ENCODE data around the gene TNRC6A.
"Not testable (repeated sequence)": the region's sequence is repeated elsewhere in the genome, so short reads cannot be mapped to it uniquely, and the experiment has no call there.

The TNRC6A gene

DNA sequence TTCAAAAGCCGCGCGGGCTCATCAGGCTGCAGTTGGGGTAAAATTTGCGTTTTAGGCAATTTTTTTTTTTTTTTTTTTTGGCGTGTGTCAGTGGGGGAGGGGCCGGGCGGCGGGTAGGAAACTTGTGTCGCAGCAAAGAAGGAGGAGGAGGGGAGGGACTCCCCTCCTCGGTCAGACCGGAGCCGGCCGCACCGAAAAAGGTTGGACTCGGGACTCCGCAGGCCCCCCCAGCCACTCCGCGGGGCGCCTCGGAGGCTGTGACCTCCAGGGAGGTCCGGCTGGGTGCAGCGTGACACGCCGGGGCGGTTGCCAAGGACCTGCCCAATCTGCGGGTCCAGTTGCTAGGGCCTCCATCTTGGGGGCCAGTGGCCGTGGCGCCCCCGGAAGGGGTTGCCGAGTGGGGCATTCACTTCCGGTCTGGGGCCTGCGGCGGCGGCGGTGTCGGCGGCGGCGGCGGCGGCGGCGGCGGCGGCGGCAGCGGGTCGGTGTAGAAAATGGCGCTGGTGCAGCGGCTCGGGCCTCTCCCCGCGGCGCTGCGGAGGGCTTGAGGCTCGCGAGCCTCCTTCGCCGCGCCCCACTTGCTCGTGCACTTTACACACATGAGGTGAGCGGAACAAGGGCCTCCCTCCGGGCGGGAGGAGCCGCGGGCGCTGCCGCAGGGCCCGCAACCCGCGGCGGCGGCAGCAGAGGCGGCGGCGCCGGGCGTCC is at the start of gene TNRC6A:
Gene TNRC6A (plus strand): TSS at position 409 of the 708 bp plus-strand sequence. CDS start 191 bp downstream, at position 600.
- peak; percentile 88 for DNase-seq

DNA sequence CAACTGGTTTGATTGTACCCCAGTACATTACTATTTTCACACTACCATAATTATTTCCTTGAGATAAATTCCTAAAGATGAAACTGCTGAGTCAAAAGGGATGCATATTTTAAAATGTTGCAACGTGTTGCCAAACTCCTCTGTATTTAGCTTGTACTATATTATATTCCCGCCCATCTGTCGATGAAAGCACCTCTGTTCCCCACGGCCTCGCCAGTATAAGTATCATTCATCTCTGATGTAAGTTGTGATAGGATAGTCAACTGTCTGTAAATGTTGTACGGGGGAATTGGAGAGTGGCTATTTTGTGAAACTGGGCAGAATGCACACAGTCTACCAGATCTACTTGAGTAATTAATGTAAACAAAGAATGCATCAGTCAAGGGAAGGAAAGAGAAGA is 47.7 kb upstream of the TNRC6A start:
- DNase-seq: no peak

DNA sequence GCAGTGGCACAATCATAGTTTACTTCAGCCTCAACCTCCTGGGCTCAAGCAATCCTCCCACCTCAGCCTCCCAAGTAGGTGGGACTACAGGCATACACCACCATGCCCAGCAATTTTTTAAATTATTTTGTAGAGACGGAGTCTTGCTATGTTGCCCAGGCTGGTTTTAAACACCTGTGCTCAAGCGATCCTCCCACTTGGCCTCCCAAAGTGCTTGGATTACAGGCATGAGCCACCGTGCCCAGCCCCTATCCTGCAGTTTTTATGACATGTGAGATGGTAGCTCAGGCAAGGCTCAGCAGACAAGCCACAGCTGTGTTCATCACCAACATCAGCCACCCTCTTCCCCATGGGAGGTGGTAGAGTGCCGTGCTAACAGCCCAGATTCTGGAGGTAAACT is 46.2 kb upstream of the TNRC6A start:
- DNase-seq: no peak

DNA sequence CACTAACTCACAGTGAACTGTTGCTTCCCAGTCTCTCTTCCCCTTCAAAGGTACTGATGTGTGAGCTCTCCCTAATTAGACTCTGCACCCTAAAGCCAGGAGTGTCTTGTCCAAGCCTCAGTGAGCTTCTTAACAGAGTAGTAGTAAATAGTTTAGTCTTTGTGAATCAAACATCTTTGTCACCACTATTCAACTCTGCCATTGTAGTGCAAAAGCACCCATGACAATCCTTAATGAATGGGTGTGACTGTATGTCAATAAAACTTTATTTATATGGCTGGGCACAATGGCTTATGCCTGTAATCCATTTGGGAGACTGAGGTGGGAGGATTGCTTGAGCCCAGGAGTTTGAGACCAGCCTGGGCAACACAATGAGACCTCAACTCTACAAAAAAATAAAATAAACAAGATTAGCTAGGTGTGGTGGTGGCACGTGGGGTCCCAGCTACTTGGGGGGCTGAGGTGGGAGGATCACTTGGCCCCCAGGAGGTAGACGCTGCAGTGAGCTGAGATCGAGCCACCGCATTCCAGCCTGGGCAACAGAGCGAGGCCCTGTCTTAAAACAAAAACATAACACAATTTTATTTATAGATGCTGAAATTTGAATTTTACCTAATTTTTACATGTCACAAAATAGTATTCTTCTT is 45.5 kb upstream of the TNRC6A start:
- no peak for DNase-seq

DNA sequence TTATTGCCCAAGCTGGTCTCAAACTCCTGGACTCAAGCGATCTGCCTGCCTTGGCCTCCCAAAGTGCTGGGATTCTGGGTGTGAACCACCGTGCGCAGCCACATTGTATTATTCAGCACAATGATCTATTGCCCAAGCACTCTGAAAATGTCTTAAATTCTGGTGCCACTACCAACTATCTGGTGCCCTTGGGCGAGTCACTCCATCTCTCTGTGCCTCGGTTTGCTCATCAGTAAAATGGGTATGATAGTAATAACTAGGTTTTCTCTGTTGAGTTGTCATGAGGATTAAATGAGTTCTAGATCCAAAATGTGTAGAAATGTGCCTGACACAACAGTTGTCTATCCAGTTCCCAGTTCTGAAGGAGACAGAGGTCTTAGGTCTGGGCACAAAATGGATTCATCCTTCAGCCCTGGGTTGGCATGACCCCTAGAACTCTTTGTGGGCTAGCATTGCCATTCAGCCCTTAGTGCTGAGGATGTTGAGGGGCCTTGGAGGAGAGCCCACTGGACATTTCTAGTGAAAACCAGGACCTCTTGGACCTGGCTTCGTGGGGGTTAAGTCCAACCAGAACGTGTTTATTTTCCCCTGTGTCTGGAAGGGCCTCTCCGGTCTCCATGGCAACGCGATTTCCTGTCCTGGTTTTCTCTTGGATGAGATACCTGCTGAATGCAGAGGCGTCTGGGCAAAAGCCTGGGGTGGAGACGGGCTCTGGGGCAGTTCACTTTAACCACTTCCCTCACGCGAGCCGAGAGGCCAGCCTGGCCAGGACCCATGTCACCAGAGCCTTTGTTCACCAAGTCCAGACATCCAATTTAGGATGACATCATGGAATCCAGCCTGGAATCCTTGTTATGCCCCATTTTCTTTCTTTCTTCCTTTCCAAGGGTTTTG is 43.7 kb upstream of the TNRC6A start:
- DNase-seq: no peak

DNA sequence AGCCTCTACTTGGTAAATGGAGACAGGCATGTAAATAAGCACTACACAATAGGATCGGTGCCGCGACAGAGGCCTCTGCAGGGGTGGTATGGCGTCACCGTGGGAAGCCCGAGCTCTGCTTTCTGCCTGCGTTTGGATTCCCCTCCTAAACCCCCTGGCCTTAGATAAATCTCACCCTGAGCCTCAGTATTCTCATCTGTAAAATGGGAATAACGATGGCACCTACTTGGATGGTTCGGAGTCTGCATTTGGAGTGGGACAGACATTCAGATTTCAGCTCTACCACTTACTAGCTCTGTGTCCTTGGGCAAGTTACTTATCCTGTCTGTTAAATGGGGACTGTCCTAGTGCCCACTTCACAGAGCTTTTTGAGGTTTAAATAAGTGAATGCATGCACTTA is 42.8 kb upstream of the TNRC6A start:
- DNase-seq: no peak

DNA sequence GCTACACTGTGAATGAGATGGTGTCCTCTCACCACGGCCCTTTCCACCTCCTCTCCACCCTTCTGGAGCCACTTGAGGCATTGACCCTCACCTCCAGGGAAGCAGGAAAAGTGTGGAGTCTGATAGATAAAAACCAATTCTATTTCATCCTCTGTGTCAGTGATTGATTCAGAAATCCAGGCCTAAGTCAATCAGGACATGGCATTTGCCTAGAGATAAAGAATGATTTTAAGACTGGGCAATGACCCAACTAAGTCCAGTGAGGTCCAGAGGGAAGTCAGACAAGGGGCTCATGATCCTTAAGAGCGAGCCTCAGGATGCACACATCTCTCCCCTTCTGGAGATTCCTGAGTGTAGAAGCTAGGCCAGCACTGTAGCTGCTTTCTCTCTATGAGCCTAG is 41.1 kb upstream of the TNRC6A start:
- no peak for DNase-seq

DNA sequence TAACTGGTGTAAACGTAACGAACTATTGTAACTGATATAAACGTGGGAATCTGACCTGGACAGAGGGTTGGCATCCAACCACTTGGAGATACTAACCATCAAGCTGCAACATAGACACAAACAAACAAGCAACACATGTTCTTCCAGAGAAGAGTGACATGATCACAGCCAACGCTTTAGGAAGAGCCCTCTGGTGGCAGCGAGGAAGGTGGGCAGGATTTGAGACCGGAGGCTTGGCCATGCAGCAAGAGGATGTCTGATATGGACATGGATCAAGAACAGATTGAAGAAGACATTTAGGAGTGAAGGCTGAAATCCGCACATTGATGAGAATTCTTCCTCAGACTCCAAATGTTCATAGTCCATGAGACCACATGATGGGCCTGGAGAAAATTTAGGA is 40.3 kb upstream of the TNRC6A start:
- DNase-seq: no peak

DNA sequence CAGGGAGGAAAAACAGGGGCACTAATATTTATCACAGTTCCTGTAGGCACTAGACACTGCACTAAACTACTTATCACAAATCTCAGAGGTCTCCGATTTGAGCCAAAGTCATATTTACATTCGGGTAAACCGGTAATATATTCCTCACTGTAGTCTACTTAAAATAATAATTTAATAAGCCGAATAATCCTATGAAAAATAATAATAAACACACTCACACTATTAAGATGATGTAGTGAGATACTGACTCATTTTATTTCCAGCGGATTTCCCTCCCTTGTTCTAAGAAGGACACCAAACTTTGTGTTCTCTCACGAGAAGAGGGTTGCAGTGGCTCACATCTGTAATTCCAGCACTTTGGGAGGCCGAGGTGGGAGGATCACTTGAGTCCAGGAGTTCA is 36.6 kb upstream of the TNRC6A start:
- no peak for DNase-seq

DNA sequence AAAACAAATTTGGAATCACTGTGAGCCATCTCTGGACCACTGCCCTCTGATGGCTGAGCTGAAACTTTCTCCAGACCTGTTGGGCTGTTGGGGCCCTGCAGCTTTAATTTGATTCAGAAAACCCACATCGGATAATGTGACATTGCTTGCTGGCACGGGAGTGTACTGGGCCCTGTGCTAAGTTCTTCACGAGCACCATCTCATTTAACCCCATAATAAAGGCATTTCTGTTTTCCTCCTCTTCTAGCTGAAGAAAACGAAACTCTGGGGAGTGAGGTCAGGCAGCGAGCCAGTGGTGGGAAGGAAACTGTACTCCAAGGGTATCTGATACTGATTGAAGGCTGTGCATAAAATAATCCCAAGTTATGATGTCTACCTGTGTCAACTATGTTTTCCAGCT is 34.5 kb upstream of the TNRC6A start:
- DNase-seq: no peak

DNA sequence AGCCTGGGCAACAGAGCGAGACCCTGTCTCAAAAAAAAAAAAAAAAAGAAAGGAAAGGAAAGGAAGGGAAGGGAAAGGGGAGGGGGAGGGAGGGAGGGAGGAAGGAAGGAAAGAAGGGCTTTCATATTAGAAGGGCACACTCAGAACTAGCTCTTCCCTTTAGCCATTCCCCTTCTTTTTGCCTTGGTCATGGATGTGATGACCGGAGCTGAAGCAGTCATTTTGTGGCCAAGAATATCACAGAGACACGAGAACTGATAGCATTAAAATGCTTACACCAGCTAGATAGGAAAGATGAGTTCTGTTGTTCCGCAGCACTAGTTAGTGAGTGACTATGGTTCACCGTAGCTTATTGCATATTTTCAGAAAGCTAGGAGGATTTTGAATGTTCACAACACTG is 32.8 kb upstream of the TNRC6A start:
- no peak for DNase-seq

DNA sequence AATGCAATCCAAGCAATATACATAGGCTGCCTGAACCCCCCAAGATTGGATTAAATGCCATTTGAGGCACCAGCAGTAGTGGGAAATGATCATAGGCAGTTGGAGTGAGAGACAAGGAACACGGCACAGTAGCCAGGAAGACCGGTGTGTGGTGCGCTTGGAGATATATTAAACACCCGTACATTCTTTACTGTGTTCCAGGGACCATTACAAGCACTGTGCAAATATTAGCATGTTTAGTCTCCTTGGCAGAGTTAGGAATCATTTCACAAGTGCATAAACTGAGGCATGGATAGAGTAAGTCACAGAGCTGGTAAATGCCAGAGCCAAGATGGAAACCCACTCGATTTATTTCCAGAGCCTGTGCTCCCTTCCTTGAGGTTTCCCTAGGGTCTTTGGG is 31.1 kb upstream of the TNRC6A start:
- DNase-seq: no peak

DNA sequence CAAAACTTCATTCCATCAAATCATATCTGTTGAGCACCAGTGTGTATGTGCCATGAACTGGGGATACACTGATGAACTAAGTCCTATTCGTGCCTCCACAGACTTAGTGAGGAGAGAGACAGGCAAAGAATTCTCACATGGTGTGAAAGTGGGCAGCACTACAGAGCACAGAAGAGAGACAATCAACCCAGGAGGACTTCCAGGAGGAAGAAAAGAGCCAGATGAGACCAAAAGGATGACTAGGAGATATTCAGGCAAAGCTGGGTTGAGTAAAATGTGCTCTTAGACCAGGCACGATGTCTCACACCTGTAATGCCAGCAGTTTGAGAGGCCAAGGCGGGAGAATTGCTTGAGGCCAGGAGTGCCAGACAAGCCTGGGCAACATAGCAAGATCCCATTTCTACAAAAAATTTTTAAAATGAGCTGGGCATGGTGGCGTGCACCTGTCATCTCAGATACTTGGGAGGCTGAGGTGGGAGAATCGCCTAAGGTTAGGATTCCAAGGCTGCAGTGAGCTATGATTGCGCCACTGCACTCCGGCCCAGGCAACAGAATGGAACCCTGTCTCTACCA is 30.2 kb upstream of the TNRC6A start:
- no peak for DNase-seq

DNA sequence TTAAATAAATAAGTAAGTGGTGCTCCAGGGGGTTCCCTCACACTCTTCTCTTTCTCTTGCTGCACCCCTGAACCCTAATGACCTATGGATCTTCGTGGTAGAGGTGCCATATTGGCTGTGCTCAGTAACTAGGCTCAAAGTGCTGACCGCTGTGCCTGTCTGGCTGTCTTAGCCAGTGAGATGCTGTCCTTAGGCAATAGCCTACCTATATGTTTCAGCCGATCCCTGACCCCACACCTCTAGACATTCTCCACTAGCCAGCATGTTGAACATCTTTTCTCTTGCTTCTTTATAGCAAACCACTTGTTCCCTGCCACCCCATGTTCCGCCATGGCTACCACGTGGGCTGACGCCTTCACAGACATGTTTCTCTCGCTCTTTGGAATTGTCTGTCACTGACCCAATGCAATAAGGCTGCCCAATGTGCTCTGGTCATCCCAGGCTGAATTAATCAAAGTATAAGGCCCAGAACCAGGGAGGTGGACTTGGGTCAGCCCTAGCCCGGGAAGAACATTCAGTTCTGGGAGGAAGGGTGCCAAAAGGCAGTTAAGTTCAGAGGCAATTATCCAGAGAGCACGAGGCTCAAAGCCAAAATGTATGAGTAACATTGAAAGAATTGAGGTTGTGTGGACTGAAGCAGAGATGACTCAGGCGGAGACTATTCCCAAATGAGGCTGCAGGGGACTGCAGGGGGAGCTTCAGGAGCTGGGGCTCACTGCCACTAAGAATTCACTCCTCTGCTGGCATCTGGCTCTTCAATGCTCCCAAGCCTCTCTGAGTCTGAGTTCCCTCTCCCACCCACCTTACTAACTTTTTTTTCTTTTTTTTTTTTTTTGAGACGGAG is 28.7 kb upstream of the TNRC6A start:
- DNase-seq: no peak

DNA sequence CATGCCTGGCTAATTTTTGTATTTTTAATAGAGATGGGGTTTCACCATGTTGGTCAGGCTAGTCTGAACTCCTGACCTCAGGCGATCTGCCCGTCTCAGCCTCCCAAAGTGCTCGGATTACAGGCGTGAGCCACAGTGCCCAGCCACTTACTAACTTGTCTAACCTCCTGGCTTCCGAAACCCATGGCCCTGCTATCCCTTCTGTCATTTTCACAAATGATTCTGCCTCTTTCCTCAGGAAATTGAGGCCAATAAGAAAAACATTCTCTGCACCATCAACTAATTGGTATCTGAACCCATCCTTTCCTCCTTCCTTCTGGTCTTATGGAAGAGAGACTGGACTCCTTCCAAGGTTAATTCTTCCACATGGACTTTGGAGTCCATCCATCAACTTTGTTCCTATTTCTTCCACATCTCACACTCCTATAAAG is 27.9 kb upstream of the TNRC6A start:
- no peak for DNase-seq

DNA sequence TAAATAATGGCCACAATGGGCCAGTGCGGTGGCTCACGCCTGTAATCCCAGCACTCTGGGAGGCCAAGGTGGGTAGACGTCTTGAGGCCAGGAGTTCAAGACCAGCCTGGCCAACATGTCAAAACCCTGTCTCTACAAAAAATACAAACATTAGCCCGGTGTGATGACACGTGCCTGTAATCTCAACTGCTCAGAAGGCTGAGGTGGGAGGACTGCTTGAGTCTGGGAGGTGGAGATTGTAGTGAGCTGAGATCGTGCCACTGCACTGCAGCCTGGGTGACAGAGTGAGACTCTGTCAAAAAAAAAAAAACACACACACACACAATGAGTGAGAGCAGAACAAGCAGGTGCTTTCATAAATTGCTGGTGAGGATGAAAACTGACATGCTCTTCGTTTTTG is 21.7 kb upstream of the TNRC6A start:
- not testable (repeated sequence) for DNase-seq

DNA sequence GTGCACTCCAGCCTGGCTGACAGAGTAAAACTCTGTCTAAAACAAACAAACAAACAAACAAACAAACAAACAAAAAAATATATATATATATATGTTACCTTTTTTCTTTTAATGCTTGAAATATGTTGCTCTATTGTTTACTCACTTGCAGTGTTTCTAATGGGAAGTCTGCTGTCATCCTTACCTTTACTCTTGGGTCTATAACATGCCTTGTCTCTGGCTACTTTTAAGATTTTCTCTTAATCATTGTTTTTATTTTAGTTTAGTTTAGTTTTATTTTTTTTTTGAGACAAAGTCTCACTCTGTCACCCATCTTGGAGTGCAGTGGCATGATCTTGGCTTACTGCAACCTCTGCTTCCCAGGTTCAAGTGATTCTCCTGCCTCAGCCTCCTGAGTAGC is 16.1 kb upstream of the TNRC6A start:
- DNase-seq: no peak

DNA sequence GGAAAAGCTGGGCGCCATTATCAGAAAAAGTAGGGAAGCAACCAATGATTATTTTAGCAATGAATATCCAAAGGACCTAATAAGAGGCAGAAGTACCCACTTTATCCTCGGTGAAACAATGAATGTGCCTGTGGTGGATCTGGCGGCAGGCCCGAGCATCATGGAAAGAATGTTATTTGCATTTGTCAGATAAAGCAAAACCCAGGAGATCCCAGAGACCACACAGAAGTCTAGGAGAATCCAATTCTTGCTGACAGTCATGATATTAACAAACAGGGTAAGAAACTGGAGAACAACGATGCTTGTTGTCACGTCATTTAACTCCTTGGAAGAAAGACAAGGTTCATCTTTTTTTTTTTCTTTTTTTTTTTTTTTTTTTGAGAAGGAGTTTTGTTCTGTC is 12.0 kb upstream of the TNRC6A start:
- DNase-seq: no peak

DNA sequence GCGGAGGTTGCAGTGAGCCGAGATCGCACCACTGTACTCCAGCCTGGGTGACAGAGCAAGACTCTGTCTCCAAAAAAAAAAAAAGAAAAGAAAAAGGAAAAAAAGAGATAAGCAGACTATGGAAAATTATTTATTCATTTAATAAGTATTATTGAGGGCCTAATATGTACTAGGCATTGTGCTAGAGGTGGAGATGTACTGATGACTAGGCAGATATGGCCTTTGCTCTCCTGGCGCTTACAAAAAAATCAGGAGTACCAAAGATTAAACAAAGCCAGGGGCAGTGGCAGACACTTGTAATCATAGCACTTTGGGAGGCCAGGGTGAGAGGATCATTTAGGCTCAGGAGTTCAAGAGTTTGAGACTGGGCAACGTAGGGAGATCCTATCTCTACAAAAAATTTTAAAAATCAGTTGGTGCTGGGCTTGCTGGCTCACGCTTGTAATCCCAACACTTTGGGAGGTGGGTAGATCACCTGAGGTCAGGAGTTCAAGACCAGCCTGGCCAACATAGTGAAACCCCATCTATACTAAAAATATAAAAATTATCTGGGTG is 10.4 kb upstream of the TNRC6A start:
- DNase-seq: no peak

DNA sequence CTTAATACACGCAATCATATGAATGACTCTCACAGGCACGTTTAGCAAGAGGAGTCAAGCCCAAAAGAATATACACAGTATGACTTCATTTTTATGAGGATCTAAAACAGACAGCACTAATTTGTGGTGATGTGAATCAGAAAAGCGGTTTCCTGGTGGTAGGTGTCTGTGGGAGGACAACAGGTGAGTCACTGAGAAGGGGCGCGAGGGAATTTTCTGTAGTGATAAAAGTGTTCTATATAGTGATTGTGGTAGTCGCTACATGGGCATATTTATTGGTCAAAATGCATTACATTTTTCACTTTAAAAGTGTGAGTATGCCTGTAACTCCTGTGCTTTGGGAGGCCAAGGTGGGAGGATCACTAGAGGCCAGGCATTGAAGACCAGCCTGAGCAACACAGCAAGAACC is 7.6 kb upstream of the TNRC6A start:
- no peak for DNase-seq

DNA sequence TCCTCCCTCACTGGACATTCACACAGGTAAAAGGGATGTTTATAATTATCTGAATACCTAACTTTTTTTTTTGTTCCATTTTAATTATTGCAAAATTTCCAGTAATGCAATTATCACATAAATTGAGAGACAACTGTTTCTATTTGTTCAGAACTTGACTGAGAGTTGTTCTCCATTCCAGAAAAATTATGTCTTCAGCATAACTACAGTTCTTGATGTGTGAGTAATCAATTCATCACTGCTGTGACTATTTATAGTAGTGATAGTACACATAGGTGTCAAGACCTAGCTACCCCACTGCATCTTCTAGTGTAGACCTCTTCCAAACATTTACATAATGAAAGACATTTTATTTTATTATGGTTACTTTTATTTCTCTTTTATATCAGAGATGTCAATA is 5.8 kb upstream of the TNRC6A start:
- no peak for DNase-seq

DNA sequence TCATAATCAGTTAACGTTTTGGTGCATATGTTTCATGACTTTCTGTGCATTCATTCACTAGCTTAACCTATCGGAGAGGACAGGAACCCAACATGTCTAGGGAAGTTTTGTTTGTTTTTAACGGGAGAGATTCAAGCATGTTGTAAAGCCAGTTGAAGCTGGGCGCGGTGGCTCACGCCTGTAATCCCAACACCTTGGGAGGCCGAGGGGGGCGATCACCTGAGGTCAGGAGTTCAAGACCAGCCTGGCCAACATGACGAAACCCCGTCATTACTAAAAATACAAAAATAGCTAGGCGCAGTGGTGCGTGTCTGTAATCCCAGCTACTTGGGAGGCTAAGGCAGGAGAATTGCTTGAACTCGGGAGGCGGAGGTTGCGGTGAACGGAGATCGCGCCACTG is 1.4 kb upstream of the TNRC6A start:
- DNase-seq: no peak

Data from CD4-positive, alpha-beta T cell treated with Interleukin-15 for 1 hour (primary cell).